Trophoblast cell (in vitro differentiated cells and primary cell): ENCODE data around the gene EEF2K.

Experiments used
- DNase-seq, 2 donors: peaks; one replicate each; pipeline ENCODE4 v3.0.0-alpha.2; 2016
- H2AFZ ChIP-seq: 2 replicates; pipeline ENCODE4 v1.6.1; 2013; ENCODE audit warnings: low read length, moderate library complexity, mild to moderate bottlenecking; ENCODE audit not compliant: insufficient read depth, poor library complexity
- H2AK5ac ChIP-seq: 2 replicates; pipeline ENCODE4 v1.6.1; 2013; ENCODE audit warnings: mild to moderate bottlenecking, low read length
- H2BK120ac ChIP-seq: 2 replicates; pipeline ENCODE4 v1.6.1; 2013; ENCODE audit warnings: low read length, mild to moderate bottlenecking, moderate library complexity; ENCODE audit not compliant: insufficient read depth, poor library complexity
- H2BK12ac ChIP-seq: 2 replicates; pipeline ENCODE4 v1.6.1; 2013; ENCODE audit warnings: mild to moderate bottlenecking, low read length, moderate library complexity
- H2BK5ac ChIP-seq: 2 replicates; pipeline ENCODE4 v1.6.1; 2013; ENCODE audit warnings: low read length, low read depth, moderate library complexity, mild to moderate bottlenecking; ENCODE audit not compliant: poor library complexity
- H3K14ac ChIP-seq: 2 replicates; pipeline ENCODE4 v1.6.1; 2013; ENCODE audit warnings: mild to moderate bottlenecking, low read length
- H3K18ac ChIP-seq: 2 replicates; pipeline ENCODE4 v1.6.1; 2013; ENCODE audit warnings: mild to moderate bottlenecking, low read length
- H3K23ac ChIP-seq: 2 replicates; pipeline ENCODE4 v1.6.1; 2013; ENCODE audit warnings: low read length
- H3K27ac ChIP-seq: 2 replicates; pipeline ENCODE4 v1.5.1; 2013; ENCODE audit warnings: low read depth, mild to moderate bottlenecking, inconsistent platforms, low read length, moderate library complexity
- H3K27me3 ChIP-seq: 2 replicates; pipeline ENCODE4 v1.6.1; 2013; ENCODE audit warnings: inconsistent platforms, mild to moderate bottlenecking, low read length, moderate library complexity; ENCODE audit not compliant: insufficient read depth
- H3K36me3 ChIP-seq, 2 experiments: 1 replicate in 1 of 2; 2 replicates in 1 of 2; pipeline ENCODE4 v1.6.1; 2013; ENCODE audit warnings: low read length in 2 of 2, mild to moderate bottlenecking in 2 of 2, moderate library complexity in 1 of 2; ENCODE audit not compliant: insufficient read depth in 2 of 2, control insufficient read depth in 1 of 2
- H3K4ac ChIP-seq: 2 replicates; pipeline ENCODE4 v1.6.1; 2013; ENCODE audit warnings: low read depth, mild to moderate bottlenecking, low read length, moderate library complexity
- H3K4me1 ChIP-seq, 2 experiments: 1 replicate in 1 of 2; 2 replicates in 1 of 2; pipeline ENCODE4 v1.6.1; 2013; ENCODE audit warnings: low read length in 2 of 2, mild to moderate bottlenecking in 2 of 2, moderate library complexity in 1 of 2; ENCODE audit not compliant: insufficient read depth in 2 of 2, control insufficient read depth in 1 of 2
- H3K4me2 ChIP-seq: 2 replicates; pipeline ENCODE4 v1.6.1; 2013; ENCODE audit warnings: inconsistent platforms, mild to moderate bottlenecking, low read length, moderate library complexity
- H3K4me3 ChIP-seq: 2 replicates; pipeline ENCODE4 v1.5.1; 2013; ENCODE audit warnings: mild to moderate bottlenecking, low read depth, low read length, inconsistent platforms
- H3K79me1 ChIP-seq: one replicate; pipeline ENCODE4 v1.6.1; 2013; ENCODE audit warnings: low read length
- H3K79me2 ChIP-seq: 2 replicates; pipeline ENCODE4 v1.6.1; 2013; ENCODE audit warnings: low read length, mild to moderate bottlenecking; ENCODE audit not compliant: control insufficient read depth, insufficient read depth, poor library complexity
- H3K9ac ChIP-seq: 2 replicates; pipeline ENCODE4 v1.6.1; 2013; ENCODE audit warnings: mild to moderate bottlenecking, low read length
- H3K9me3 ChIP-seq: 2 replicates; pipeline ENCODE4 v1.6.1; 2013; ENCODE audit warnings: low read depth, mild to moderate bottlenecking, control low read depth, inconsistent platforms, low read length; ENCODE audit not compliant: insufficient read depth
- H4K12ac ChIP-seq: 2 replicates; pipeline ENCODE4 v1.6.1; 2013; ENCODE audit warnings: low read depth, mild to moderate bottlenecking, low read length, moderate library complexity
- H4K8ac ChIP-seq: 2 replicates; pipeline ENCODE4 v1.6.1; 2013; ENCODE audit warnings: low read depth, mild to moderate bottlenecking, low read length, moderate library complexity
- H4K91ac ChIP-seq: one replicate; pipeline ENCODE4 v1.6.1; 2013; ENCODE audit warnings: low read depth, mild to moderate bottlenecking, low read length, moderate library complexity
- WGBS: extraction: QIAGEN DNeasy Blood & Tissue Kit; methylation state at CpG from one replicate; pipeline ENCODE4 v1.1.7; 2013; ENCODE audit warnings: missing lambda C conversion rate; ENCODE audit not compliant: insufficient read length, insufficient coverage; ENCODE audit errors: extremely low coverage; 5-methylcytosine and 5-hydroxymethylcytosine counted together

Gene EEF2K

DNA sequence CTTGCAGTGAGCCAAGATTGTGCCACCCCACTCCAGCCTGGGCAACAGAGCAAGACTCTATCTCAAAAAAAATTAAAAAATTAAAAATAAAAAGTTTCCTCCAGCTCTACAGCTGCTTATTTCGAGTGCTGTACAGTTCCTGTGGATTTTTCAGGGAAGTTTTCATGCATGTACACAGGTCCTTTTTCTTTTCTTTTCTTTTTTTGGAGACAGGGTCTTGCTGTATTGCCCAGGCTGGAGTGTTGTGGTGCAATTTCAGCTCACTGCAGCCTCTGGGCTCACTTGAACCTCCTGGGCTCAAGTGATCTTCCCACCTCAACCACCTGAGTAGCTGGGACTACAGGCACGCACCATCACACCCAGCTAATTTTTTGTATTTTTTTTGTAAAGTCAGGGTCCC, 15.9 kb downstream of the EEF2K start:
- H3K4ac ChIP-seq: no peak overlapping the region
- no peaks in the 10 kb centered on the region for H3K79me1 ChIP-seq
- H3K9me3 ChIP-seq: peaks cover 1% of the 10 kb centered on the region
- no peak overlapping the region for H2BK120ac ChIP-seq
- no CpG with 5 or more reads among the region's 2 CpGs for WGBS
- no peak overlapping the region for H3K23ac ChIP-seq
- H3K14ac ChIP-seq: no peak overlapping the region
- no peak overlapping the region for H3K9ac ChIP-seq
- H4K12ac ChIP-seq: no peak overlapping the region
- H3K27ac ChIP-seq: no peak overlapping the region
- H3K36me3 ChIP-seq: no peaks in the 10 kb centered on the region
- no peak overlapping the region for H2BK5ac ChIP-seq
- no peaks in the 10 kb centered on the region for H3K27me3 ChIP-seq
- no peak overlapping the region for H2AFZ ChIP-seq
- H3K4me3 ChIP-seq: no peak overlapping the region
- no peak overlapping the region for H3K18ac ChIP-seq
- no peak overlapping the region for H4K8ac ChIP-seq
- H2BK12ac ChIP-seq: no peak overlapping the region
- no peak overlapping the region for H4K91ac ChIP-seq
- no peaks in the 10 kb centered on the region for H3K4me1 ChIP-seq
- DNase-seq: no peak
- H3K4me2 ChIP-seq: no peak overlapping the region
- no peaks in the 10 kb centered on the region for H3K79me2 ChIP-seq
- no peak overlapping the region for H2AK5ac ChIP-seq

DNA sequence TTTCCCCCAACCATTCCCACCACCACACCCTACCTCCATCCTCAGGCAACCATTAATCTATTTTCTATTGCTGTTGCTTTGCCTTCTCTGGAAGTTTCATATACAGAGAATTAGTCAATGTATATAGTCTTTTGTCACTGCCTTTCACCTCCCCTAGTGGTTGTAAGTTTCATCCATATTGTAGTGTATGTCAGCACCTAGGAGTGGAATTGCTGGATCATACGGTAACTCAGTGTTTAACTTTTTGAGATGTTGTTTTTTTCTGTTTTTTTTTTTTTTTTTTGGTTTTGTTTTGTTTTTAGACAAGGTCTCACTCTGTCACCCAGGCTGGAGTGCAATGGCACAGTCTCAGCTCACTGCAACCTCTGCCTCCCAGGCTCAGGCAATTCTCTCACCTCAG, 16.9 kb downstream of the EEF2K start:
- Histone ChIP-seq H3K9ac (no peak overlapping the region), H3K79me2 (no peaks in the 10 kb centered on the region), H2BK120ac (no peak overlapping the region), H2AFZ (no peak overlapping the region), H4K12ac (no peak overlapping the region), H2BK12ac (no peak overlapping the region), H4K91ac (no peak overlapping the region), H3K9me3 (peaks cover 1% of the 10 kb centered on the region), H3K4me2 (no peak overlapping the region), H3K4ac (no peak overlapping the region), H2BK5ac (no peak overlapping the region), H3K18ac (no peak overlapping the region), H3K4me3 (no peak overlapping the region), H3K27me3 (no peaks in the 10 kb centered on the region), H4K8ac (no peak overlapping the region), H3K14ac (no peak overlapping the region), H3K36me3 (no peaks in the 10 kb centered on the region), H3K27ac (no peak overlapping the region), H3K79me1 (no peaks in the 10 kb centered on the region), H3K4me1 (no peaks in the 10 kb centered on the region), H3K23ac (no peak overlapping the region), H2AK5ac (no peak overlapping the region)
- DNase-seq: no peak
- no CpG with 5 or more reads among the region's 1 CpG for WGBS

DNA sequence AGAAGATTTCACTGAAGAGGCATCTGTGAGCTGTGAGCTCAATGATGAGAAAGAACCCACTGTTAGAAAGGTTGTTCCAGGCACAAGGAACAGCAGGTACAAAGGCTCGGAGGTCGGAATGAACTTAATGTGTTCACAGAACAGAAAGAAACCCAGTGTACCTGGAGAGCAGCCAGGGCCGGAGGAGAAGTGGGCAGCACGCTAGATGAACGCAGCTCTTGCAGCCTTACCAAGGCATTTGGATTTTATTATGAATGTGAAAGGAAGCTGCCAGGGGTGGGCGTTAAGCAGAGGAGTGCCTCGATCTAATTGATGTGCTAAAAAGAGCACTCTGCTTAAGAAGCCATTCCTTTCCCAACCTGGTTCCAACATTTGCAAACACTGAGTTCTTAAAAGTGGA, 19.0 kb downstream of the EEF2K start:
- no peaks in the 10 kb centered on the region for H3K79me2 ChIP-seq
- H3K14ac ChIP-seq: no peak overlapping the region
- H3K27me3 ChIP-seq: no peaks in the 10 kb centered on the region
- no peak overlapping the region for H2AFZ ChIP-seq
- H2BK120ac ChIP-seq: no peak overlapping the region
- no peak overlapping the region for H3K4me3 ChIP-seq
- no CpG with 5 or more reads among the region's 7 CpGs for WGBS
- DNase-seq: no peak
- H3K4ac ChIP-seq: no peak overlapping the region
- no peak overlapping the region for H4K8ac ChIP-seq
- no peaks in the 10 kb centered on the region for H3K79me1 ChIP-seq
- H2BK12ac ChIP-seq: no peak overlapping the region
- no peak overlapping the region for H3K9ac ChIP-seq
- no peak overlapping the region for H3K18ac ChIP-seq
- H3K4me1 ChIP-seq: no peaks in the 10 kb centered on the region
- no peak overlapping the region for H3K4me2 ChIP-seq
- no peaks in the 10 kb centered on the region for H3K36me3 ChIP-seq
- no peak overlapping the region for H2BK5ac ChIP-seq
- H3K9me3 ChIP-seq: no peaks in the 10 kb centered on the region
- no peak overlapping the region for H3K27ac ChIP-seq
- H4K12ac ChIP-seq: no peak overlapping the region
- H2AK5ac ChIP-seq: no peak overlapping the region
- H3K23ac ChIP-seq: no peak overlapping the region
- H4K91ac ChIP-seq: no peak overlapping the region

DNA sequence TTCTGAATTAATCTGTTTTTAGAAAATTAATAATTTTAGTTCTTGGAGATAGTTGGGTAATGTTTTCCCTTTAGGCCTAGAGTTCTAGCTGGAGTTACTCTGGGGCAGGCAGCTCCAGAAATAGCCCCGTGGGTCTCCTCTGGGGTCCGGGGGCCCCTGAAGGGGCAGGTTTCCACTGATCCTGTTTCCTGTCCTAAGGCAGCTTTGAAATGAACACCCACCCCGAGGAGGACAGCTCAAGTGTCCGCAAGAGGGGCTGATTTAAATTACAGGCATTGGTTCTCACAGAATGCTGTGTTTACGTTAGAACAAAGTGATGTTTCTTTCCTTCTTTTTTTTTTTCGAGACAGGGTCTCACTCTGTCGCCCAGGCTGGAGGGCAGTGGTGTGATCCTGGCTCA, 23.8 kb downstream of the EEF2K start:
- Histone ChIP-seq H3K9ac (no peak overlapping the region), H2AFZ (no peak overlapping the region), H3K79me2 (no peaks in the 10 kb centered on the region), H3K4ac (no peak overlapping the region), H4K91ac (peak overlapping the region; percentile 18), H3K79me1 (no peaks in the 10 kb centered on the region), H4K12ac (no peak overlapping the region), H3K14ac (no peak overlapping the region), H3K4me3 (no peak overlapping the region), H3K23ac (no peak overlapping the region), H4K8ac (no peak overlapping the region), H3K27me3 (no peaks in the 10 kb centered on the region), H3K4me1 (no peaks in the 10 kb centered on the region), H2BK12ac (no peak overlapping the region), H3K27ac (no peak overlapping the region), H3K9me3 (no peaks in the 10 kb centered on the region), H2BK120ac (no peak overlapping the region), H2AK5ac (no peak overlapping the region), H2BK5ac (no peak overlapping the region), H3K36me3 (peaks cover 0 to 2% of the 10 kb centered on the region in 2 experiments), H3K4me2 (no peak overlapping the region), H3K18ac (no peak overlapping the region)
- no peak for DNase-seq
- no CpG with 5 or more reads among the region's 7 CpGs for WGBS
